GM19193 (cell line): ENCODE data around the gene CAMSAP3.
A peak's percentile ranks its signal among the peaks of the same experiment; 100 is the strongest.

Source experiments
- POLR2A ChIP-seq: IDR thresholded peaks from 4 replicates; pipeline ENCODE4 v1.6.1; 2011; ENCODE audit not compliant: insufficient read depth, insufficient read length; ENCODE audit errors: extremely low read depth

Gene CAMSAP3

DNA sequence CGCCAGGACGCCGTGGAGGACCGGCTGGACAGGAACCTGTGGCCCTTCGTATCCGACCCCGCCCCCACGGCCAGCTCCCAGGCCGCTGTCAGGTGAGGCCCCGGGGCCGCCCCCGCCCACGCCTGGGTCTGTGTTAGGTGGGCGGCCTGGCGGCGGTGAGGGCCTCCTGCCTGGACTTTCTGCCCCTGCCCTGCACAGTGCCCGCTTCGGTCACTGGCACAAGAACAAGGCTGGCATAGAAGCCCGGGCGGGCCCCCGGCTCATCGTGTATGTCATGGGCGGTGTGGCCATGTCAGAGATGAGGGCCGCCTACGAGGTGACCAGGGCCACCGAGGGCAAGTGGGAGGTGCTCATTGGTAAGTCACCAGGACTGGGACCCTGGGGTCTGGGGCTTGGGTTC, 51.5 kb downstream of the CAMSAP3 start:
- no peak for TF ChIP-seq POLR2A

DNA sequence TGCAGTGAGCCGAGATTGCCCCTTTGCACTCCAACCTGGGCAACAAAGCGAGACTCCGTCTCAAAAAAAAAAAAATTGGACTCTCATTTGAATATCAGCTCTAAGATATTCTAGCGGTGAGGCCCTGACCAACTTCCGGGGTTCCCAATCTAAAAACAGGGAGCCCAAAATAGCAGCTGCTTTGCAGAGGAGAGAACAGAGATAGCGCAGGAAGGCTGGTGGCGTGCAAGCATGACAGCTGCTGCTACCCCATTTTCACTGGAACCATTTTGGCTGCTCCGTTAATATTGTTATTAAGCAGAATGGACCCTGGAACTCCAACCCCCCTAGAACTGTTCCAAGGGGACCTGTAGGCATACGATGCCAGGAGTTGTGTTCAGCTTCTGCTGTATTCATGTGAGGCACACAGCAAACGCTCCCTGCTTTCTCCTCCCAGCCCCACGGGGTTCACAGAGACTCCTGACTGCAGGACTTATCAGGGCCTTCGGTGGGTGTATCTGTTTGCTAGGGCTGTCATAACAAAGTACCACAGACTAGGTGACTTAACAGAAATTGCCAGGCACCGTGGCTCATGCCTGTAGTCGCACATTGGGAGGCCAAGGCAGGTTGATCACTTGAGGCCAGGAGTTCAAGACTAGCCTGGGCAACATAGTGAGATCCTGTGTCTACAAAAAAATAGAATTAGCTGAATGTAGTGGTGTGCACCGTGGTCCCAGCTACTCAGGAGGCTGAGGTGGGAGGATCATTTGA, 52.8 kb downstream of the CAMSAP3 start:
- no peak for TF ChIP-seq POLR2A

DNA sequence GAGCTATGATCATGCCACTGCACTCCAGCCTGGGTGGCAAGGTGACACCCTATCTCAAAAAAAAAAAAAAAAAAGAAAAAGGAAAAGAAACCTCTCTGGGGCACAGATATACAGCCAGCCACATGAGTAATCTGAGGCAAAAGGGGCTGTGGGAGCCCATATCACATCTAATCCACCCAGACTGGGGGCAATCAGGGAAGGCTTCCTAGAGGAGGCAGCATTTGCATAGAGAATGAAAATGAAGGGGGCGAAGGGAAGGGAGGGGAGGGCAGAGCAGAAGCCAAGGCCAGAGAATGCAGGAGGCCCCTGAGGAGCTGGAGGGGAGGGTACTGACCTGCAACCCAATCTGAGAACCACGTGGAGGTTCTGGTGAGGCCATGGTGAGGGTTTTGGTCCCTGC, 54.5 kb downstream of the CAMSAP3 start:
- no peak for TF ChIP-seq POLR2A

DNA sequence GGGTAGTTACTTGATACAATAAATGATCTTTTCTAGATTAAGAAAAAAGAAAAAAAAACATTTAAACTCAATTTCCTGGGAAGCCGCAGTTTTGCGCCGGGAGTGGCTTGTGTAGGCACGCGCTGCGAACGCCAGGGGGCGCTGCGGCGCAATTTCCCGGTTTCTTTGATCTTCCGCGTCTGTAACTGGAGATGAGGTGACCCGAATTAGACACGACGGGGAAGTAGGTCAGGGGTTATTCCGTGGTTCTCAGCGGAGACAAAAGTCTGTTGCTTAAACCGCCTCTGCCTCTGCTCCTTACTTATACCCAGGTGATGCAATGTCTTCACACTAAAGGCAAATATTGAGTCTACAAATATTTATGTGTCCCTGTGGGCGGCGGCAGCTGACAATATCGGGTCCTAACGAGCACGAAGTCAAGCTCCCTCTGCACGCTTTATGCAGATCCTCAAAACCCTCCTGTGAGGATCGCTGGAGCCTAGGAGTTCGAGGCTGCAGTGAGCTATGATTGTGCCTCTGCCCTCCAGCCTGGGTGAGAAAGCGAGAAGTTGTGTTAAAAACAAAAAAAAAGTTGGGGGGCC, 56.5 kb downstream of the CAMSAP3 start:
- no peak for TF ChIP-seq POLR2A

DNA sequence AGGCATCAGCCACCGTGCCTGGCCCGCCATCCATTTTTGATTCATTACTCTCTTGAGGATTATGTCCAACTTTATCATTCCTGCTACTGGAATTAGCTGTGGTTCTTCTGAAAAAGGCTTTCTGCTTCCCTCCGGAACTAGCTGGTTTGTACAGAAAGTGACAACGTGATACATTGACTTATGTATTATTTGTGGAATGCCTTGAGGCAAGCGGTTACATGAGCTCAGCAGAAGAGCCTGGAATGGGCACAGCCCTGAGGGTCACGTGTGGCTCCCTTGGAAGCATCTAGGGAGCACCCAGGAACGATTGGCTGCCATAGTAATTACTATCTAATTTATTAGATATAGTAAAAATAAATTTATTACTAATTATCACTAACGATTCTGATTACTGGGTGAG, 58.7 kb downstream of the CAMSAP3 start:
- no peak for TF ChIP-seq POLR2A

DNA sequence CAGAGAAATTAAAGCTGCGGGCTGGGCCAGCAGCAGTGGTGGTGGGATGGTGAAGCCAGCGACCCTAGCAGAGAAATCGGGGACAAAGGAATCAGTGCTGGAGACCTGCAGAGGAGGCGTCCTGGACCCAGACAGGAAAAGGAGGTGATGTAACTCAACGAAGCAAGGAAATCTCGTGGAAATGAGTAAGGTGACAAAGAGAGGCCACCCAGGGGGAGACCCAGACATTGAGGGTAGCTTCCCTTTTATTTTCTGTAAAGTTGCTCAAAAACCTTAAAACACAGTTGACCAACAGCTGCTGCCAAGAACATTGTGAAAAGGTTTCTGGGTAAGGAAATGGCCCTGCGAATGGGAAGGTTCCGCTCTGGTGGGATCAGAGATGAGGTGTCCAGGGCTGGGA, 59.9 kb downstream of the CAMSAP3 start:
- TF ChIP-seq POLR2A, result no peak

DNA sequence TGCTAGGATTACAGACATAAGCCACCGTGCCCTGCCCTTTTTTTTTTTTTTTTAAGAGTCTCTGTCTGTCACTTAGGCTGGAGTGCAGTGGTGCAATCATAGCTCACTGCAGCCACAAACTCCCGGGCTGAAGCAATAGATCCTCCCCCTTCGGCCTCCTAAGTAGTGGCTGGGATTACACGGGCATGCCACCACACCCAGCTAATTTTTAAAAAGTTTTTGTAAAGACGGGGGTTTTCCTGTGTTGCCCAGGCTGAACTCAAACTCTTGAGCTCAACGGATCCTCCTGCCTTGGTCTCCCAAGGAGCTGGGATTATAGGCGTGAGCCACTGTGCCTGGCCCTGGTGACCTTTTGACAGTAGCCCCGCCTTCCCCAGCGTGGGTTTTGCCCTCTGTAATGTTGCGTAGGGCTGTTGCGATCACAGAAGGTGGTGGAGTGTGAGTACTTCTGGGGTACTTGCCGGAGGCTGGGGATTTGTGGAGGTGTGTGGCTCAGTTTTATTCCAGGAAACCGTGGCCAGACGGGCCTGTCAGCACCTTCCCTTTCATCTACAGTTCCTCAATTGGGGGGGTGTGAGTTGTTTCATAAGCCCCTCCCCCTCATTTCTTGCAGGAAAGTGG, 61.6 kb downstream of the CAMSAP3 start:
- TF ChIP-seq POLR2A, result no peak

DNA sequence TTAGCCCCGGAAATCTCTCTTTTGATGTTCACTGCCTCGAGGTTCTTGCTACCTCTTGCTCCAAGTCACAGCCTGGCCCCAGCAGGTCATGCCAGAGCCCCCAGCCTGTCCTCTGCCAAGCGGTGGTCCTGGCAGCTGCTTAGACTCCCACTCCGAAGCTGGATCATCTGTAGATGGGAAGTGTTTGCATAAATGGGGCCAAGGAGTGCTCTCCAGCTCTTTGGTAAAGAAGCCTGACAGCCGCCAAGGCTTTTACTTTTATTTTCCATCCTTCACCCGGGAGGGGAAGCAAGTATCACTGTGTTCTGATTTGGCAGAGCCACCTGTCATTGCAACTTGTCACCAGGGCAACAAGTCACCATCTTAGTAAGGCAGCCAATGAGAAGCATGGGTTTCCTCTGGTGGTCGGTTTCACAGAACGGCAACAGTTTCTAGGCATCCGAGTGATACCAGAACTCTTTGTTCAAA, 62.6 kb downstream of the CAMSAP3 start:
- peak; percentile 44 for TF ChIP-seq POLR2A

DNA sequence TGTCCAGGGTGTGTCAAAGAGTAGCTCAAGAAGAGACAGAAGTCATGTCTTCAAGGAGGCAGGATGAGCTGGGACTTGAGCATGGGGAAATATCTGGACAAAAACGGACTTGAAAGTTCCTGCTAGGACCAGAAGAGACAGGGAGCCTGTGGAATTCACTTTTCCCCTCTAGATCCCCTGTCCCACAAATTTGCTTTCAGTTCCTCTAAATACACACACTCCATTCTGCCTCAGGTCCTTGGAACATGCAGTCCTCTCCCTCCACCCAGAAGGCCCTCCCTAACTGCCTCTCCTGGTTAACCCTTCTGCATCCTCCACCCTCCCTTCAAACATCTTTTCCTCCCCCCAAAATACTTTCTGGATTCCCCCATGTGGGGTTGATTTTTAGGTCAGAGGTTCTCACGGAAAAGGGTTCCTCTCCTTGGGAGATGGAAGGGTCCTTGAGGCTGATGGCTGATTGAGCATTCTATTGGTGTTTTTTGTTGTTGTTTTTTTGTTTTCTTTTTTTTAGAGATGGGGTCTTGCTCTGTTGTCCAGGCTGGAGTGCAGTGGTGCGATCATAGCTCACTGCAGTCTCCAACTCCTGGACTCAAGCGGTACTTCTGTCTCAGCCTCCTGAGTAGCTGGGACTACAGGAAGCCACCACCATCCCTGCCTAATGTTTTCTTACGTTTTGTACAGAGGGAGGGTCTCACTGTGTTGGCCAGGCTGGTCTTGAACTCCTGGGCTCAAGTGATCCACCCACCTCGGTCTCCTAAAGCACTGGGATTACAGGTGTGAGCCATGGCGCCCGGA, 66.3 kb downstream of the CAMSAP3 start:
- no peak for TF ChIP-seq POLR2A

DNA sequence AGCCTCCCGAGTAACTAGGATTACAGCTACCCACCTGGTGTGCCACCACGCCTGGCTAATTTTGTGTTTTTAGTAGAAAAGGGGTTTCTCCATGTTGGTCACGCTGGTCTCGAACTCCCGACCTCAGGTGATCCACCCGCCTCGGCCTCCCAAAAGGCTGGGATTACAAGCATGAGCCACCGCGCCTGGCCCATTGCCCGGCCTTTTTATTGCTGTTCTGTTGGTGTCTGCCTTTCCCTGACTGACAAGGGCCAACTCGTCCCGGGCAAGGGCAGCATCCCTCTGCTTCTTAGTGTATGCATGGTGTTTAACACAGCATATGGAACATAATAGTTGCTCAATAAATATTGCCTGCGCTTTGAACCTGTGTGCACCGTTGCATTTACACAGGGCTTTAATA, 67.0 kb downstream of the CAMSAP3 start:
- no peak for TF ChIP-seq POLR2A

DNA sequence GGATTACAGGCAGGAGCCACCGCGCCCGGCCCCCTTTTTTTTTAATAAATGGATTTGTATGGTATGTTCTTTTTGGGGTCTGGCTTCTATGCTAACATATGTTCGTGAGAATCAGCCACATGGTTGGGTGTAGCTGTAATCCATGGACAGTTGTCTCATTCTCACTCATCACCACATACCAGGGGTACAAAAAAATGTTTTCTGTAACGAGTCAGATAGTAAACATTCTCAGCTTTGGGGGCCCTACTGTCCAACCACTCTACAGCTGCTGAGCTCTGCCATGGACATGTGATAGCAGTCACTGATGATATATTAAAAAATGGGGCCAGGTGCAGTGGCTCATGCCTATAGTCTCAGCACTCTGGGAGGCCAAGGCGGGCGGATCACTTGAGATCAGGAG, 68.0 kb downstream of the CAMSAP3 start:
- no peak for TF ChIP-seq POLR2A

DNA sequence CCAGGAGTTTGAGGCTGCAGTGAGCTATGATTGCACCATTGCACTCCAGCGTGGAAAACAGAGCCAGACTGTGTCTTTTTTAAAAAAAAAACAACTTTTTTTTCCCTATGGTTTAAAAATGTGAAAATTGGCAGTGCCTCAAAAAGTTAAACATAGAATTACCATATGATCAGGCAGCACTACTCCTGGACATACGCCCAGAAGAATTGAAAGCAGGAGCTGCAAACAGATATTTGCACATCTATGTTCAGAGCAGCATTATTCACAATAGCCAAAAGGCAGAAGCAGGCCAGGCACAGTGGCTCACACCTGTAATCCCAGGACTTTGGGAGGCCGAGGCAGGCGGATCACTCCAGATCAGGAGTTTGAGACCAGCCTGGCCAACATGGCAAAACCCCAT, 69.4 kb downstream of the CAMSAP3 start:
- no peak for TF ChIP-seq POLR2A
